Measurements from ENCODE around the gene PDZD8. TPM values are rescaled to one million over a fixed set of nuclear protein-coding genes. Genes with fewer than 3 reads are reported as not detected.

The PDZD8 gene
- total RNA-seq, 6 experiments from 2014 or later: 33.5 to 59.7 (median 46.4) TPM

DNA sequence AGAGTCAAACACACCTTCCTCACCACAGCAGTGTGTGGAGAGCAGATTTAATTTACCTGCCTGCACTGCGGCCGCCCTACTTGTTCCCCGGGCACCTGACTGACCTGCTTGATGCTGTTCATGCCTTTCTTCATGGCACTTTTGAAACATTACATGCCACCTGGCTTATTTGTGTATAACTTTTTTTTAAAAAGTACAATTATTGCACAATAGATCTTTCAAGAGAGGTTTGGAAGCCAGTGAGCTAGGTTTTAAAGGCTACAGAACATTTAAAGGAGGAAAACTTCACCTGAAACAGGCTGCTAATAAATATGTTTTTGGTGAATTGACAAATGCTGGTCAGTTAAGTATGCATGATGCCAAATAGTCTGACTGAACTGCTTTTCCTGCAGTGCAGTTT lies 101.3 kb downstream of the PDZD8 start:
- 97% methylated on average over 3 of the region's 3 CpGs for WGBS (ENCODE audit: insufficient coverage, low coverage, low lambda C conversion rate, missing lambda C conversion rate)
- Histone ChIP-seq H3K27me3 (no peaks in the 10 kb centered on the region), H3K27ac (no peak overlapping the region), H3K9me3 (no peaks in the 10 kb centered on the region), H3K4me3 (no peak overlapping the region), H3K4me1 (no peaks in the 10 kb centered on the region), H3K36me3 (no peaks in the 10 kb centered on the region)
- DNase-seq (no peak), ATAC-seq (peak in 2 of 4 donors; percentile 16 to 21)
- intact Hi-C loops (cut with DNase I): no loop called here
- TF ChIP-seq, protein P1, sequence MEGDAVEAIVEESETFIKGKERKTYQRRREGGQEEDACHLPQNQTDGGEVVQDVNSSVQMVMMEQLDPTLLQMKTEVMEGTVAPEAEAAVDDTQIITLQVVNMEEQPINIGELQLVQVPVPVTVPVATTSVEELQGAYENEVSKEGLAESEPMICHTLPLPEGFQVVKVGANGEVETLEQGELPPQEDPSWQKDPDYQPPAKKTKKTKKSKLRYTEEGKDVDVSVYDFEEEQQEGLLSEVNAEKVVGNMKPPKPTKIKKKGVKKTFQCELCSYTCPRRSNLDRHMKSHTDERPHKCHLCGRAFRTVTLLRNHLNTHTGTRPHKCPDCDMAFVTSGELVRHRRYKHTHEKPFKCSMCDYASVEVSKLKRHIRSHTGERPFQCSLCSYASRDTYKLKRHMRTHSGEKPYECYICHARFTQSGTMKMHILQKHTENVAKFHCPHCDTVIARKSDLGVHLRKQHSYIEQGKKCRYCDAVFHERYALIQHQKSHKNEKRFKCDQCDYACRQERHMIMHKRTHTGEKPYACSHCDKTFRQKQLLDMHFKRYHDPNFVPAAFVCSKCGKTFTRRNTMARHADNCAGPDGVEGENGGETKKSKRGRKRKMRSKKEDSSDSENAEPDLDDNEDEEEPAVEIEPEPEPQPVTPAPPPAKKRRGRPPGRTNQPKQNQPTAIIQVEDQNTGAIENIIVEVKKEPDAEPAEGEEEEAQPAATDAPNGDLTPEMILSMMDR (IDR thresholded peaks at IDR 0.05): no peak
- no peak for TF ChIP-seq POLR2A (IDR thresholded peaks at IDR 0.05)

DNA sequence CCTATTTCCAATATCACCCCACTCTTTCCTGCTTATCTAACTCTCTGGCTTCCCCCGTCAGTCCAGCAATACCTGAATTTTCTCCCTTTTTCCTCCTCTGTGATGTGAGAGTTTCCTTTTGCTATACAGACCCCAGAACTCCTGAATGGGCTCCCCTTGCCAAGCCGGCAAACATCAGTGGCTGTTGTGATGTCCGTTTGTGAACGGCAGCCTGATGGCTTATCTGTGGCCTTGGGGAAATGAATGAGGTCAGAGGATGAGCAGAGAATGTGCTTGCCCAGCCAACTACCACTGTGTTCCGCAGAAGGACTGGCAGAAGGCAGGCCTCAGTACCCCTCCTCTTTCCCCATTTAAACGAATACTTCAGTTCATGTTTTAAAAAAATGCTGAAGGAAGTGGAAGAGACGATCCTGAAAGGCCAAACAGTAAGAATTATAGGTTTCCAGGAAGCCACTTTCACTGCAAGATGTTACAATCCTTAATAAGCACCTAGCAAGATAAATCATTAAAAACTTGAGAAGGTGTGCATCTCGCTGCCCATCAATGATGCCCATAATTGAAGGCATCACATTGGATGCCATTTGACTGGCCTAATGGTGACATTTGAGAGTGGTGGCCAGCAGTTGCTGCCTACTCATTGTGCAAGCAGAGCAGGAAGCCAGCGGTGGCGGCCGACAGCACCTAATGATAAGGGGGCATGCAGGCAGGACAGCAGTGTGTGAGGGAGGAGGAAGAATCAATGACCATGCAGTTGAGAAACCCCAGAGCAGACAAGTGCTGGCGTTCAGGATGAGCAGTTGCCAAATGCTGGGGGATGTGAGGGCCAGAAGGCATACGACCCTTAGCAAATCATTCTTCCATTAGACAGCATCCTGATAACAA lies 102.8 kb downstream of the PDZD8 start:
- peak in 1 of 3 donors; percentile 42 for DNase-seq
- TF ChIP-seq POLR2A (IDR thresholded peaks at IDR 0.05): no peak
- TF ChIP-seq, protein P1 (IDR thresholded peaks at IDR 0.05): no peak
- intact Hi-C loops (cut with DNase I): no loop called here
- no peaks in the 10 kb centered on the region for H3K27me3 ChIP-seq
- no peaks in the 10 kb centered on the region for H3K9me3 ChIP-seq
- ATAC-seq: peak in 3 of 4 donors; percentile 30 to 35 (median 32)
- H3K4me1 ChIP-seq: no peaks in the 10 kb centered on the region
- no peaks in the 10 kb centered on the region for H3K36me3 ChIP-seq
- no peak overlapping the region for H3K27ac ChIP-seq
- no peak overlapping the region for H3K4me3 ChIP-seq
- 54% methylated on average over 13 of the region's 13 CpGs for WGBS (ENCODE audit: insufficient coverage, low coverage, low lambda C conversion rate, missing lambda C conversion rate)

DNA sequence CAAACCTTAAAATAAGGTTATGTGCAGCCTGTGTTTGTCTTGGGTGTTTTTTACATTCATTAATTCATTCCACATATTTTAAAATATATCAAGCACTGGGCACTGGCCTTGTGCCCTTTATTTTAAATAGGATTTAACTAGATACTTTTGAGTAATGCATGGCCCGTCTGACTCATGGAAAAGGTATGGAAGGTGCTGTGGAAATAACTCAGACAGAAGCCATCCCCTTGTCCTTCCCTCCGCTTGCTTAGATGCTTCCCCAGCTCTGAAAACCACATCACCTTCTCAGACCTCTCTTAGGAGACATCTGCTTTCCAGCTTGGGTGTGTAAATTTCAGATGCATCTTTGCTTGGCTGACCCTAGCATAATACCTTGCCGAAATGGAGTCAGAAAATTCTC lies 103.8 kb downstream of the PDZD8 start:
- no peak overlapping the region for H3K27ac ChIP-seq
- no peak for DNase-seq
- intact Hi-C loops (cut with DNase I): no loop called here
- no peaks in the 10 kb centered on the region for H3K36me3 ChIP-seq
- no peaks in the 10 kb centered on the region for H3K4me1 ChIP-seq
- 91% methylated on average over 2 of the region's 3 CpGs for WGBS (ENCODE audit: insufficient coverage, low coverage, low lambda C conversion rate, missing lambda C conversion rate)
- H3K9me3 ChIP-seq: no peaks in the 10 kb centered on the region
- H3K4me3 ChIP-seq: no peak overlapping the region
- no peak for ATAC-seq
- H3K27me3 ChIP-seq: no peaks in the 10 kb centered on the region
- TF ChIP-seq, protein P1 (IDR thresholded peaks at IDR 0.05): no peak
- TF ChIP-seq POLR2A (IDR thresholded peaks at IDR 0.05): no peak

DNA sequence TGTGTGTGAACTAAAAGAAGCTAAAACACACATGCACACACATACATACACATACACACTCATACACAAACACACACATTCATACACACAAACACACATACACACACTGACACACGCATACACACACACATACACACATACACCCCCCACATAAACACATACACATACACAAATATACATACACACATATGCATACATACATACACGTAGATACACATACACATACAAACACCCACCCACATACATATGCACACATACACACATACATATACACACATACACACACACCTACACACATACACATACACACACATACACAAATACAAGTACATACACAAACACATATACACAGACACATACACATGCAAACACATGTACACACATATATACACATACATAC lies 106.3 kb downstream of the PDZD8 start:
- no peaks in the 10 kb centered on the region for H3K36me3 ChIP-seq
- intact Hi-C loops (cut with DNase I): no loop called here
- no peak for DNase-seq
- ATAC-seq: no peak
- no peak for TF ChIP-seq POLR2A (IDR thresholded peaks at IDR 0.05)
- TF ChIP-seq, protein P1 (IDR thresholded peaks at IDR 0.05): no peak
- no peaks in the 10 kb centered on the region for H3K27me3 ChIP-seq
- H3K27ac ChIP-seq: no peak overlapping the region
- WGBS (ENCODE audit: insufficient coverage, low coverage, low lambda C conversion rate, missing lambda C conversion rate): 84% methylated on average over 2 of the region's 2 CpGs
- no peak overlapping the region for H3K4me3 ChIP-seq
- H3K4me1 ChIP-seq: no peaks in the 10 kb centered on the region
- H3K9me3 ChIP-seq: no peaks in the 10 kb centered on the region

All from right lobe of liver (tissue), 6 donors.